Fibroblast of the aortic adventitia (primary cell): ENCODE results near the gene WDFY3. TPM values are rescaled to one million over a fixed set of nuclear protein-coding genes. Genes with fewer than 3 reads are reported as not detected.

ENCODE experiments used
- DNase-seq: peaks from one replicate; pipeline ENCODE4 v3.0.0-alpha.2; 2010; ENCODE audit warnings: low read depth
- H3K4me3 ChIP-seq: 2 replicates; pipeline ENCODE4 v1.5.1; 2011; ENCODE audit warnings: low read depth, mild to moderate bottlenecking, control low read depth, low read length, moderate library complexity
- total RNA-seq: library from RNA; depleted of rRNA; stranded (reverse); fragments of >200 nt; gene quantifications from 2 replicates; pipeline ENCODE4 v1.2.3, GENCODE V29; 2012; ENCODE audit warnings: low replicate concordance
- TF ChIP-seq, protein P1 (sequence below): IDR thresholded peaks from 2 replicates; pipeline ENCODE4 v1.5.1; 2011; ENCODE audit warnings: mild to moderate bottlenecking, low read length, control low read depth, inconsistent platforms; ENCODE audit not compliant: insufficient read depth

Gene WDFY3
- total RNA-seq, 1 donor: 86.9 TPM

DNA sequence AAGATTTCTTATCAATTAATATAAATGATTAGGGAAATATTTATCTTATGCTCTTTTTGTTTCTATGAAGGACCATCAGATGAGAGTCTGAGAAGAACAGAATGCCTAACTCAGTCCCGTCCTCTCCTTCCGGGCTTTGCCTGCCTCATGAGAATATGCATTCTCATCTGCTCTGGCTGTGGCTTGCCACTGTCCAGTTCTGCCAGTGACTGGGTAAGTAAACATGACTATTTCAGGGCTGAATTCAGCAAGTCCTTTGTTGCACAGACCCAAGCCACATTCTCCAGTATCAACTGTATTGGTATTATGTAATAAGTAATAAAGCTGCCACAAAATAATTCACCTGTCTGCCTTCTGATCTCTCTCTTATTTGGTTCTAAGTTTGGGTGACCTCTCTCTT, 110.7 kb downstream of the WDFY3 start:
- DNase-seq: no peak
- TF ChIP-seq, protein P1, sequence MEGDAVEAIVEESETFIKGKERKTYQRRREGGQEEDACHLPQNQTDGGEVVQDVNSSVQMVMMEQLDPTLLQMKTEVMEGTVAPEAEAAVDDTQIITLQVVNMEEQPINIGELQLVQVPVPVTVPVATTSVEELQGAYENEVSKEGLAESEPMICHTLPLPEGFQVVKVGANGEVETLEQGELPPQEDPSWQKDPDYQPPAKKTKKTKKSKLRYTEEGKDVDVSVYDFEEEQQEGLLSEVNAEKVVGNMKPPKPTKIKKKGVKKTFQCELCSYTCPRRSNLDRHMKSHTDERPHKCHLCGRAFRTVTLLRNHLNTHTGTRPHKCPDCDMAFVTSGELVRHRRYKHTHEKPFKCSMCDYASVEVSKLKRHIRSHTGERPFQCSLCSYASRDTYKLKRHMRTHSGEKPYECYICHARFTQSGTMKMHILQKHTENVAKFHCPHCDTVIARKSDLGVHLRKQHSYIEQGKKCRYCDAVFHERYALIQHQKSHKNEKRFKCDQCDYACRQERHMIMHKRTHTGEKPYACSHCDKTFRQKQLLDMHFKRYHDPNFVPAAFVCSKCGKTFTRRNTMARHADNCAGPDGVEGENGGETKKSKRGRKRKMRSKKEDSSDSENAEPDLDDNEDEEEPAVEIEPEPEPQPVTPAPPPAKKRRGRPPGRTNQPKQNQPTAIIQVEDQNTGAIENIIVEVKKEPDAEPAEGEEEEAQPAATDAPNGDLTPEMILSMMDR: no peak
- no peak overlapping the region for H3K4me3 ChIP-seq

DNA sequence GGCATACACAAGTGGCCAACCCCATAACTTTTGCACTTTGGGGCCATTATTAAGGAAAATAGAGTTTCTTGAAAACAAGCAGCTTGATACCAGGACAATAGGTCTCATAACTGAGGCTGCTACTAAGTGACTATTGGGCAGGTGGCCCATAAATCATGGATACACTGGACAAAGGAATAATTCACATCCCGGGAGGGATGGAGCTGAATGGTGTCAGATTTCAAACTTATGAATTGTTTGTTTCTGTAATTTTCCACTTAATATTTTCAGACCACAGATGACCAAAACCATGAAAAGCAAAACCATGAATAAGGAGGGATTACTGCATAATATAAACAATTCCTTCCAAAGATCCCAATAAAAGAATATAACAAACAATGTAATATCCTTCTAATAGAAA, 114.4 kb downstream of the WDFY3 start:
- H3K4me3 ChIP-seq: no peak overlapping the region
- TF ChIP-seq, protein P1: no peak
- DNase-seq: peak; percentile 31

DNA sequence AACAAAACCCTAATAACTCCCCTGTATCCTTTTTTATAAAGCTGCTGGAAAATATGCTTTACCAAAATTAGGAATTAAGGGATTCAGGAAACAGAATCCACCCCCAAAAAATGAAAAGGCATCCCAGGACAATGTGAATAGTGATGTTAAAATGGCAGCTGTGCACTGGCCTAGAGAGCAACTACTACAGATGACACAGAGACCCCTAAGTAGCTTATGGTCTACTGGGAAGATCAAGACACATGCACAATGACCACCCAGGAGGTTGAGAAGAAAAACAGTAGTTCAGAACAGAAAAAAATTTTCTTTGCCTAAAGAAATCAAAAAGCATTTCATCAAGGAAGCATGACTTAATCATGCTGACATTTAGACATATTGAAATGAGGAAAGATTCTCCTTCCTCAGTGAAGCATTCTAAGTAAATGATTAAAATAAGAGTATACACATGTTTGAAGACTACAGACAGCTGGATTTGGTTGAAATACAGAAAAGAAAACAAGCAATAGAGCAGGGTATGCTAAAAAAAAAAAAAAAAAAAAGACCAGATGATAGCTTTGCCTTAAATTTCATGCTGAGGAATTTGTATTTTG, 117.3 kb downstream of the WDFY3 start:
- no peak overlapping the region for H3K4me3 ChIP-seq
- no peak for DNase-seq
- TF ChIP-seq, protein P1: no peak

DNA sequence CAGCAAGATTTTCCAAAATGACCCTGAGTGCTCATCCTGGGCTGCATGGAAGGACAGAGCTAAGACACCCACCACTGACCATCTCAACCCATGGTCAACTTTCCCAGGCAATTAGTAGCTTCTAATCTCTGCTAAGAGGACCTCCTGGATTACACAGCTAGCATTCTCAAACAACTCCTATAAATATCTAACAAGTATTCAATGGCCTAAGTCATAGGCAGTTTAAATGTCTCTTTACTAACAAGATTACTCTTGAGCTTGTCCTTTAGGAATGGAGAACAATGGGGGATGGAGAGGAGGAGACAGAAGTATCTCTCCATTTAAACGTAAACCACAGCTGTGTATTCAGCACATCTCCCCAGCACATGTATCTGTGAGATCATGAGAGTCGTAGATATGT, 118.1 kb downstream of the WDFY3 start:
- no peak overlapping the region for H3K4me3 ChIP-seq
- no peak for DNase-seq
- TF ChIP-seq, protein P1: no peak

DNA sequence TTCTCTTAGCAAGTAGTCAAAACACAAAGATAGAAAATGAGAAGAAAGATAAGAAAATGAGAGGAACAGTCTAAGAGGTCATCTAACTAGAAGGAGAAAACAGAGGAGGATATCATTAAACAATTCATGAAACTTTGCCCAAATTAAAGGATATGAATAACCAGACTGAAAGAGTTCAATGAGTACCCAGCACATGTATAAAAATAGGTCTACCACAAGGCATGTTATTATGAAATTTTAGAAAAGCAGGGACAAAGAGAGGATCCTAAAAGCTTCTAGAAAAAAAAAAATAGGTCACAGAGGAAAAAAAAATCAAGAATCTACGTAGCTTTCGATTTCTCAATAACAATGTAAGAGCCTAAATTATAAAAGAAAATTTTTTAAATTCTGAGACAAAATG, 118.5 kb downstream of the WDFY3 start:
- H3K4me3 ChIP-seq: no peak overlapping the region
- DNase-seq: no peak
- TF ChIP-seq, protein P1: no peak

DNA sequence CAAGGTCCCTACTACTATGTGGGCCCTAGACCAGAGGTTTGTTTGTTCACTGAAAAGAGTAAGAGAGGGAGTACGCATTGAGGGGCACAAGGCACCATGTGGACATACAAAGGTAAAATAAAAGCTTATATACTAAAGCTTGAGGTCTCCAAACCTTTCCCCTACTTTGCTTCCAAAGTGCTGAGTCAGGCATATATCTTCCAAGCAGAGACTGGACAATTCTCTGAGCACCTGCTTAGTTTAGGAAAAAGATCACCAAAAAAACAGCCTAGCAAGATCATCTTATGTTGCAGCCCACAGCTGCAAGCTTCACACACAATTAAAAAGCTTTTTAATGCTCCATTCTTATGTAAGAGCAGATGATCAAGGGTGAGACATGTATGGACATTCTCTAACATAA, 119.5 kb downstream of the WDFY3 start:
- no peak overlapping the region for H3K4me3 ChIP-seq
- TF ChIP-seq, protein P1: no peak
- DNase-seq: no peak

DNA sequence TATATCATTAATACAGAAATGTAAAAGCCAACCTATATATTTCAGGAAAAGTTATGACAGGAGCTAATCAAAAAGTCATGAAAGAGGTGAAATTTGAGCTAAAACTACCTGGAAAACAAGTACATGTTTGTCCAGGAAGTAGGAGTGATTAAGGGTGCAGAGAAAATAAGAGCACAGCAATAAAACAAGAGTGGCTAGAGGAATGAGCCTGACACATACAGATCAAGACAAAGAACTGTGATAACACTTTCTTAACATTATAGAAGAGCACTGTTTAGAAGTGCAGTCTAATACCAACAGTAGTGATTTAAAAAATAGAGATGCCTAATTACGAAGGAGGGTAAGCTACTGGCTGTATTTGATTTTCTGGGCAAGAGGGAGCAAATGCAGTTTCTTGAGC, 125.1 kb downstream of the WDFY3 start:
- no peak overlapping the region for H3K4me3 ChIP-seq
- TF ChIP-seq, protein P1: no peak
- no peak for DNase-seq
